Skin epidermis (tissue), 12 donors: Measurements from ENCODE around the gene CATSPERZ.

Experiments
- H3K27ac ChIP-seq, 21 experiments: fragments of 200-600 bp; sonication (generic) in 11 of 21; one replicate each; pipeline ENCODE4 v1.5.0; 2020; ENCODE audit warnings: mild to moderate bottlenecking in 3 of 21, inconsistent platforms in 2 of 21, moderate library complexity in 2 of 21
- H3K4me3 ChIP-seq, 7 experiments: fragments of 200-600 bp; sonication (generic) in 2 of 7; one replicate each; pipeline ENCODE4 v1.5.0; 2020; ENCODE audit warnings: inconsistent platforms in 2 of 7, mild to moderate bottlenecking in 2 of 7, moderate library complexity in 1 of 7

The CATSPERZ gene

GRCh38 chr11:64263021-64263946 is 36.9 kb upstream of the CATSPERZ start:
- H3K4me3 ChIP-seq: no peak overlapping the region
- H3K27ac ChIP-seq: peak overlapping the region in 1 of 21 experiments; percentile 18

- H3K27ac ChIP-seq: peak overlapping the region in 1 of 21 experiments; percentile 18
- H3K4me3 ChIP-seq: no peak overlapping the region
These were observed 36.2 kb upstream of the CATSPERZ start for GRCh38 chr11:64263947-64264317.

- Histone ChIP-seq H3K27ac (no peak overlapping the region), H3K4me3 (no peak overlapping the region)
These were observed 35.7 kb upstream of the CATSPERZ start for GRCh38 chr11:64264371-64264852.

- no peak overlapping the region for H3K27ac ChIP-seq
- no peak overlapping the region for H3K4me3 ChIP-seq
These were observed 34.7 kb upstream of the CATSPERZ start for GRCh38 chr11:64265176-64266160.

GRCh38 chr11:64266339-64266738 is 33.8 kb upstream of the CATSPERZ start:
- peak overlapping the region in 4 of 21 experiments; percentile 17 to 98 (median 89) for H3K27ac ChIP-seq
- H3K4me3 ChIP-seq: no peak overlapping the region

- Histone ChIP-seq H3K27ac (peak overlapping the region in 19 of 21 experiments; percentile 37 to 100 (median 97)), H3K4me3 (no peak overlapping the region)
These were observed 32.8 kb upstream of the CATSPERZ start for GRCh38 chr11:64267207-64267945.

GRCh38 chr11:64268025-64268892 is 31.9 kb upstream of the CATSPERZ start:
- H3K27ac ChIP-seq: peak overlapping the region; percentile 53 to 100 (median 96)
- H3K4me3 ChIP-seq: peak overlapping the region; percentile 53 to 78 (median 71)

GRCh38 chr11:64268893-64269539 is 31.1 kb upstream of the CATSPERZ start:
- Histone ChIP-seq H3K4me3 (peak overlapping the region; percentile 53 to 78 (median 71)), H3K27ac (peak overlapping the region; percentile 74 to 100 (median 96))

- peak overlapping the region; percentile 53 to 78 (median 71) for H3K4me3 ChIP-seq
These were observed 30.5 kb upstream of the CATSPERZ start for GRCh38 chr11:64269540-64270220.

GRCh38 chr11:64275031-64275800 is 24.9 kb upstream of the CATSPERZ start:
- no peak overlapping the region for H3K4me3 ChIP-seq
- peak overlapping the region in 3 of 21 experiments; percentile 14 to 33 (median 18) for H3K27ac ChIP-seq

More at GRCh38 chr11:64269540-64270220, 30.5 kb upstream of the CATSPERZ start:
- H3K27ac ChIP-seq: peak overlapping the region; percentile 74 to 100 (median 96)

- H3K4me3 ChIP-seq: no peak overlapping the region
- peak overlapping the region in 3 of 21 experiments; percentile 1 to 26 (median 14) for H3K27ac ChIP-seq
These were observed 24.3 kb upstream of the CATSPERZ start for GRCh38 chr11:64275841-64276240.

GRCh38 chr11:64276653-64277431 is 23.3 kb upstream of the CATSPERZ start:
- H3K4me3 ChIP-seq: no peak overlapping the region
- peak overlapping the region in 13 of 21 experiments; percentile 6 to 65 (median 39) for H3K27ac ChIP-seq

- H3K27ac ChIP-seq: no peak overlapping the region
- no peak overlapping the region for H3K4me3 ChIP-seq
These were observed 21.5 kb upstream of the CATSPERZ start for GRCh38 chr11:64278576-64279190.

- peak overlapping the region in 1 of 21 experiments; percentile 8 for H3K27ac ChIP-seq
- no peak overlapping the region for H3K4me3 ChIP-seq
These were observed 18.0 kb upstream of the CATSPERZ start for GRCh38 chr11:64281957-64282770.
